GM19193 (cell line): ENCODE results near the gene DBH.

Experiments used
- POLR2A ChIP-seq: IDR thresholded peaks from 4 replicates; pipeline ENCODE4 v1.6.1; 2011; ENCODE audit not compliant: insufficient read depth, insufficient read length; ENCODE audit errors: extremely low read depth

DBH gene

DNA sequence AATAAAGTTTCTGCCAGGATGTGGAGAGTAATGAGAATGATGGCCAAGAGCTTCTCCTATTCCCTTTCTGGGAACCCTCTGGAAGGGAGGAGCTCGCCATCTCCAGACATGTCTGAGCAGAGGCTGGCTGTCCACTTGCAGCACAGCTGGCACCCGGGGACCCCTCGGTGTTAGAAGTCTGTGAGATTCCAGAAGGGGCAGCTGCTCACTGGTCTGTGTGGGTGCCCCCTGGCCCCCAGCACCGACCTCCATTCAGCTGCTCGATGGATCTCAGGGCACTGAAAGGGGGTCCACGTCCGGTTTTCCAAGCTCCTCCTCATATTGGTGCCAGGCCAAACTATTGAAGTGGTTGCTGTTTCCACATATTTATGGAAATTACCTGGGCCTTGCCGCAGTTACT, 23.3 kb upstream of the DBH start:
- TF ChIP-seq POLR2A: no peak

DNA sequence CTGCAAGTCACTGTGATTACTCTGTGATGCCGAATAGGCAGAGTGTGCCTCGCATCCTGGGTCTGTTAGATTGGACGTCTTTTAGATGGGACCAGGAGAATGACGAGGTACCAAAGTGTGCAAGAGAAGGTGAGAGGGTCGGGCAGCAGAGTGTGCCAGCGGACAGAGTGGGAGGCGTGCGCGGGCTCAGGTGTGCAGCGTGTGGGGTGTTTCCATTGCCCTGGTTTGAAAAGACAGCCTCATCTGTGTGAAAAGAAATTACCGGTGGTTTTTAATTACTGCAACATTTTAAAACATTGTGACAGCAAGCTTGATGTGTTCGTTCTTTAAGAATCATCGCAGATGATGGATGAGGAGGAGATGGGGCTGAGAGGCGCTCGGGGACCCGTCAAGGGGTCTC, 22.7 kb upstream of the DBH start:
- TF ChIP-seq POLR2A: no peak

DNA sequence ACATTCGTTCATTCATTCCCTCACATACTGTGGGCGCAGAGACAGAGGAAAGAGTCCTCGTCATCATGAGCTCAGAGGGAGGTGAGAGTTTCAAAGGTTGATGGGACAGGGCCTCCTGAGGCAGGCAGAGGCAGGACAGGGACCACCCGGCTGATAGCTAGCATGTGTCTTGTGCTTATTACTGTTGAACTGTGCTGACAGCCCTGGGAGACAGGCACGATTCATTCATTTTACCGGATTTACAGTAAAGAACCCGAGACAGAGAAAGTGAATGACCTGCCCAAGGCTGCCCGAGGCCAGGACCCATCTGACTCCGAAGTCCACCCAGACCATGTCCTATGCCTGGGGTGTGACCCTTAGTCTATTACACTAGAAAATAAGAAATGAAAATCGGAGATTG, 22.1 kb upstream of the DBH start:
- TF ChIP-seq POLR2A: no peak

DNA sequence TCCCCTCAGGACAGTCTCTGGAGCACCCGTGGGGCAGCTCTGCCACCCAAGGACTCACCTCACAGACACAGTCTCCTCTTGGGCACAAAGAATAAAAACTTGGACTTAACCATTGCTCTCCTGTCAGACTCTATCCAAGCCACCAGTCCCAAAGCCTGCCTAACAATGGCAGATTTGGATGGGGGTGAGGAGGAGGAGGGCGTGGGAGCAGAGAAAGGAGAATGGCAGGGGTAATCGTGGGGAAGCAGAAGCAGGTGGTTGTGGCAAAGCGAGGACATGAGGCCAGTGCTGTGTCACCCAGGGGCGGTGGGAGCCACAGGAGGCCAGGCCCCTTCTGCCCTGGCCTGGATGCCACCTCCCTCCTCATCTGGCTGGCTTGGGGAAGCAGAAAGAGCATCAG, 21.5 kb upstream of the DBH start:
- no peak for TF ChIP-seq POLR2A

GRCh38 chr9:133615186-133615585, 21.0 kb upstream of the DBH start:
- no peak for TF ChIP-seq POLR2A

DNA sequence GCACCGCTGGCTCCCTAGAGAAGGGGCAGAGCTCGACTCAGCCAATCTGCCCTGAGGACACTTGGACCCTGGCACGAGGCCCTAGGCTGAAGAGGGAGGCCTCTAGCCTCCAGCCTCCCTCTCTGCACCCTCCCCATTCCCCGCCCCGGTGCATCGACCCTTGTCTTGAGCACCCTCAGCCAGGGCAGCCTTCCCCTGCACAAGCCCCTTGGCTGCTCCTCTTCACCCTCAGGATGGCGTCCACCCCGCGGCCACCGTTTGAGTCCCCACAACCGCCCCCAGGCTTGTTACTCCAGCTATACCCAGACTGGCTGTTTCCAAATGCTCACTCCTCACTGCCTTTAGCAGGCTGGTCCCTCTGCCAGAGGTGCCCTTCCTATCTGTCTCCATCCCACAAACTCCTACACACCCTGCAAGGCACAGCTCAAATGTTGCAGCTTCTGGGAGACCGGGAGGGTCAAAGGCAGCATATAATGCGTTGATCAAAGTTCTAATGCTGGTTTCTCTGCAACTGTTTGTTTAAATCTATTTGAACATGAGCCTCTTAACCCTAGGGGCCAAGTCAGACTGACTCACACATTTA, 20.5 kb upstream of the DBH start:
- TF ChIP-seq POLR2A: no peak

- no peak for TF ChIP-seq POLR2A
Observed at GRCh38 chr9:133616643-133617405, 19.3 kb upstream of the DBH start.

DNA sequence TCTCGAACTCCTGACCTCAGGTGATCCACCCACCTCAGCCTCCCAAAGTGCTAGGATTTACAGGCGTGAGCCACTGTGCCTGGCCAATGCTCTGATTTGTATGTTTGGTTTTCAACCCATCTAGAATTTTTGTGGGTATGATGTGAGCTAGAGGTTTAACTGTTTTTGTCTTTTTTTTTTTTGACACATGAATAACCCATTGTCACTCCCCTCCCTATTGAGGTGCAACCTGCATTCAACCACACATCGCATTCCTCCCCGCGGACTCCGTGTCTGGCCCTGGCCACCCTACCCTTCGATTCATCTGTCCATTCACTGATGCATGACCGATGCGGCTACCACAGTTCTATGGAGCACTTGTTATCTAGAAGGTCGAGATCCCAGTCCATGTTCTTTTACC, 17.4 kb upstream of the DBH start:
- no peak for TF ChIP-seq POLR2A

DNA sequence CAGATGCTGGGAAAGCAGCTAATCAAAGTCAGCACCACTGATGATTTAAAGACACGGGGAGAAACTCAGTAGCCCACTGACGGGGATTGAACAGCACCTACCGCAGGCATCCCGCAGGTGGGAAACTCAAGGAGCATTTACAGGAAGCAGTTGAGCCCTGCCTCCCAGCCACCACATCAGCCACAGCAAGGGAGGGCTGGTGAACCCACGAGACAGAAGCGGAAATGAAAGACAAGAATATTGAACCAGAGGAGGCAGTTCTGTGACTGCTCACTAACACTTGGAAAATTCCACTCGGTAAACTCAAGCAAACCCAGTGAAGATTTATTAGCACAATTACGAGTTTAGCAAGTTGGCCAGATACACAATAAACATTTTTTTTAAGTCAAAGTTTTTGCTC, 16.4 kb upstream of the DBH start:
- TF ChIP-seq POLR2A: no peak

- TF ChIP-seq POLR2A: no peak
Observed at GRCh38 chr9:133621725-133622267, 14.4 kb upstream of the DBH start.

- TF ChIP-seq POLR2A: no peak
Observed at GRCh38 chr9:133622555-133622954, 13.6 kb upstream of the DBH start.

DNA sequence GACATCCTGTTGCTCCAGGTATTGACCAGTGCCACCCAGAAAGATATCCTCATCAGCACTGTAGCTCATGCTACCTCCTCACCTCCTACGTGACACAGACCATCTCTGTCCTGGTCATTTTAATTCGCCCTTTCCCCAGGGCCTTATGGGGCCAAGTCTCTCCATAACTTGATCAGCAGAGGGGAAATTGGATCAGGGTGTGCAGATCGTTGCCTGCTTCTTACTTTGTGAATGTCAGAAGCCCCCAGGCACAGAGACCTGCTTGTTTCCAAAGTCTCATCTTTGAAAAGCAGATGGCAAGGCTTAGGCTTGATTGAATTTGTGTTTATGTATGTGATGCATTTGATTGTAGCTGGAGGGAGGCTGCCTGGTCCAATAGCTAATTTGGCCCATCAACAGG, 8.8 kb upstream of the DBH start:
- no peak for TF ChIP-seq POLR2A

DNA sequence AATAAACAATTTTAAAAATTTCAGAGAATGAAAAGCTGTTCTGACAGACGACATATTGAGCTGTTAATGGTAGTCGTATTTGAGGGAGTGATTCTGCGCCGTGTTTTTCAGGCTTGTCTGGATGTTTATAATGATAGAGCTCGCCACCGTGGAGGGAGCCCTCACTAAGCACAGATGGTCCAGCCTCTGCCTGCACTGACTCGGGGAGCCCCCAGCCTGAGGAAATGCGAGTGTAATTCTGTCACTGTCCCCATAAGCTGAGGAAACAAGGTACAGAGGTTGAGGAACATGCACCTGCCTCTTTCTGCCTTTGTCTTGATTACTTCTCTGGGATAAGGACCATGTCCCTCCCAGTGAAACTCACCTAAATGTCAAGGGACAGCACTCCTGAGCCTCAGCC, 7.4 kb upstream of the DBH start:
- no peak for TF ChIP-seq POLR2A

GRCh38 chr9:133629221-133630110, 6.7 kb upstream of the DBH start:
- TF ChIP-seq POLR2A: no peak

- TF ChIP-seq POLR2A: no peak
Observed at GRCh38 chr9:133631111-133631510, 5.1 kb upstream of the DBH start.

DNA sequence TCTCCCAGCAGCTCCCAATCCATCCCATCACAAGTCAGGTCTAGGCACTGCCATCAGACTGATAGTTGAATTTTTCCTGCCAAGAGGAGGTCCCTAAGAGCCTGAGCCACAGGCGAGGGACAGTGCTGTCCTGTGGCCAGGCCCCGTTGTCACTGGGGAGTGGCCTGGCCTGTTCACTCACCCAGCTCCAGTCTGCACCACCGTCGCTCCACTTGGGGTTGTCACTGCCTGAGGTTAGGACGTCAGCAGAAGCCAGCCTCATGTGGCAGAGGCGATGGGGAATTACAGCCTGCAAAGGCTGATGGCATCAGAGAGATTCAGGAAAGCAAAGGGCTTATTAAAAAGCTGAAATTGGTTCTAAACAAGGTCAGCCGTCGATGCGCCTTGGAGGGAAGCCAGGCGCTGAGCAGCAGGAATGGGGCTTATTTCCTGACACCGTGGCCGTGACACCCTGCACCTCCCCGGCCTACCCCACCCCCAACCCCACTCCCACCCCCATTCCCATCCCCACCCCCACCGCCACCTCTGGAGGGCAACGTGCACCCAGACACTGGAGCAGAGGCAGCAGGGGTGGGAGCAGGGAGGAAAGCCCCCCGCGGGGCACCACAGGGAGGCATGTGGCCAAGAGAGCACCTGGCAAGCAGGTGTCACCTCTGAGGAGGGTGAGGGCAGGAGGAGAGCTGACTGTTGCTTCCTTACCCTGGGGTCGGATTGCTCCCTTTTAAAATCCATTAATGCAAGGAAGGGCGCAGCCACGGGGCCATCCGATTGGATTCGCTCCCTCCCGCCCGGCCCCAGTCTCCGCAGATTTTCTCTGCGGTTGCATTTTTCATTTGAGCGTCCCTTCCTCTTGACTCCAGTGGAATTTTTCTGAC, 3.1 kb upstream of the DBH start:
- TF ChIP-seq POLR2A: no peak
